Keratinocyte (primary cell): ENCODE data around the gene SHC3. TPM values are rescaled to one million over a fixed set of nuclear protein-coding genes. Genes with fewer than 3 reads are reported as not detected.
A peak's percentile ranks its signal among the peaks of the same experiment; 100 is the strongest.

Source experiments
- DNase-seq: peaks from one replicate; pipeline ENCODE4 v3.0.0-alpha.2; 2011; ENCODE audit warnings: low read depth, missing footprints, low spot score
- FAIRE-seq: peaks from 2 replicates; lab custom pipeline; 2011; peaks lifted over from hg19 to GRCh38; lab: Jason Lieb, UNC
- H2AFZ ChIP-seq: 2 replicates; pipeline ENCODE4 v1.6.0; 2012; ENCODE audit warnings: low read length, control low read depth, inconsistent platforms; ENCODE audit not compliant: control insufficient read depth
- H3K27ac ChIP-seq: 2 replicates; pipeline ENCODE4 v1.5.1; 2011; ENCODE audit warnings: low read length; ENCODE audit not compliant: control insufficient read depth, insufficient read depth
- H3K27me3 ChIP-seq: 3 replicates; pipeline ENCODE4 v1.6.0; 2011; ENCODE audit warnings: low read length; ENCODE audit not compliant: control insufficient read depth, insufficient read depth; ENCODE audit errors: extremely low read depth
- H3K36me3 ChIP-seq, 2 experiments: 2 replicates in 1 of 2; 3 replicates in 1 of 2; pipeline ENCODE4 v1.5.1; 2011; ENCODE audit warnings: low read length in 2 of 2, mild to moderate bottlenecking in 1 of 2; ENCODE audit not compliant: control insufficient read depth in 2 of 2, insufficient read depth in 2 of 2; ENCODE audit errors: extremely low read depth in 1 of 2
- H3K4me1 ChIP-seq: 3 replicates; pipeline ENCODE4 v1.5.1; 2011; ENCODE audit warnings: low read length; ENCODE audit not compliant: control insufficient read depth, insufficient read depth; ENCODE audit errors: extremely low read depth
- H3K4me2 ChIP-seq: 3 replicates; pipeline ENCODE4 v1.6.0; 2011; ENCODE audit warnings: low read depth, low read length; ENCODE audit not compliant: control insufficient read depth, insufficient read depth; ENCODE audit errors: extremely low read depth
- H3K4me3 ChIP-seq, 3 experiments: fragments of 200-600 bp in 1 of 3; sonication (generic) in 1 of 3; 2 replicates in 2 of 3; 3 replicates in 1 of 3; pipeline ENCODE4 v1.5.1; 2011 to 2016; ENCODE audit warnings: low read length in 3 of 3, mild to moderate bottlenecking in 3 of 3, control low read depth in 2 of 3, inconsistent platforms in 1 of 3, low read depth in 1 of 3, mixed read lengths in 1 of 3, mixed run types in 1 of 3, moderate library complexity in 1 of 3; ENCODE audit not compliant: control insufficient read depth in 2 of 3, insufficient read depth in 2 of 3; ENCODE audit errors: extremely low read depth in 1 of 3
- H3K79me2 ChIP-seq: 2 replicates; pipeline ENCODE4 v1.6.0; 2012; ENCODE audit warnings: low read length; ENCODE audit not compliant: control insufficient read depth, insufficient read depth
- H3K9ac ChIP-seq: 3 replicates; pipeline ENCODE4 v1.6.0; 2011; ENCODE audit warnings: low read length; ENCODE audit not compliant: control insufficient read depth, insufficient read depth; ENCODE audit errors: extremely low read depth
- H3K9me1 ChIP-seq: 3 replicates; pipeline ENCODE4 v1.6.0; 2011; ENCODE audit warnings: low read length; ENCODE audit not compliant: control insufficient read depth, insufficient read depth; ENCODE audit errors: extremely low read depth
- H3K9me3 ChIP-seq: 2 replicates; pipeline ENCODE4 v1.5.1; 2012; ENCODE audit warnings: low read depth, low read length; ENCODE audit not compliant: control insufficient read depth
- H4K20me1 ChIP-seq: 3 replicates; pipeline ENCODE4 v1.6.0; 2011; ENCODE audit warnings: low read length; ENCODE audit not compliant: control insufficient read depth, insufficient read depth; ENCODE audit errors: extremely low read depth
- CTCF ChIP-seq, 3 experiments: IDR thresholded peaks in 1 of 3; conservative IDR thresholded peaks in 1 of 3; optimal IDR thresholded peaks in 1 of 3; 2 replicates in 2 of 3; 3 replicates in 1 of 3; pipeline versions ENCODE3 to v1.5.1; 2011; ENCODE audit warnings: low read length in 3 of 3, mild to moderate bottlenecking in 3 of 3, moderate library complexity in 2 of 3, control low read depth in 1 of 3, inconsistent platforms in 1 of 3; ENCODE audit not compliant: insufficient read depth in 2 of 3; ENCODE audit errors: extremely low read depth in 1 of 3
- EZH2 ChIP-seq: IDR thresholded peaks from one replicate; pipeline ENCODE4 v1.6.1; 2012; ENCODE audit warnings: inconsistent platforms, mild to moderate bottlenecking, low read length, moderate library complexity
- dilution Hi-C: fragments of 300-500 bp; cut with MboI; formaldehyde crosslinking; loops from one replicate; pipeline ENCODE4 v1.7.0; 2020; ENCODE audit warnings: low sequenced_read_pairs; ENCODE audit not compliant: extremely low pct_ligation_motif_present
- polyA plus RNA-seq, 5 experiments: library from polyadenylated mRNA; depleted of rRNA in 3 of 5; stranded (reverse) in 3 of 5; stranded (forward) in 1 of 5; unstranded in 1 of 5; fragments of >200 nt; gene quantifications; 1 replicate in 1 of 5; 2 replicates in 3 of 5; 3 replicates in 1 of 5; pipeline versions ENCODE4 v1.2.1 to v1.2.3, GENCODE V29; 2011 to 2012; ENCODE audit warnings: missing spikeins in 2 of 5, low read depth in 1 of 5, low replicate concordance in 1 of 5

Gene SHC3
- polyA plus RNA-seq, 1 donor (not counting 4 experiments of a cell fraction or from before 2014, with no cell fraction given): 0.03 TPM

- H3K79me2 ChIP-seq: no peaks in the 10 kb centered on the region
- H3K4me3 ChIP-seq: peak overlapping the region in 1 of 3 experiments; percentile 68
Measured at GRCh38 chr9:89178830-89179539, 367 bp upstream of the SHC3 start.

GRCh38 chr9:89177012-89177943 is 1.3 kb downstream of the SHC3 start:
- dilution Hi-C loops: no loop called here
- Histone ChIP-seq H3K9me1 (no peaks in the 10 kb centered on the region), H3K4me1 (peaks cover 16% of the 10 kb centered on the region), H2AFZ (no peak overlapping the region), H3K79me2 (no peaks in the 10 kb centered on the region), H4K20me1 (no peaks in the 10 kb centered on the region), H3K9ac (no peak overlapping the region), H3K27me3 (peaks cover 22% of the 10 kb centered on the region), H3K36me3 (no peaks in the 10 kb centered on the region), H3K9me3 (no peaks in the 10 kb centered on the region), H3K4me3 (peak overlapping the region in 1 of 3 experiments; percentile 17), H3K27ac (no peak overlapping the region), H3K4me2 (peak overlapping the region; percentile 20)
- DNase-seq: no peak
- TF ChIP-seq EZH2: peak; percentile 85
- no peak for TF ChIP-seq CTCF (optimal IDR thresholded peaks at IDR 0.05 in 1 of 3, IDR thresholded peaks at IDR 0.05 in 1 of 3, conservative IDR thresholded peaks at IDR 0.05 in 1 of 3; ENCODE audit: extremely low read depth in 1 of 3, insufficient read depth in 2 of 3, low read length in 3 of 3)
- no peak for FAIRE-seq

More at GRCh38 chr9:89178830-89179539, 367 bp upstream of the SHC3 start:
- DNase-seq: no peak
- dilution Hi-C loops: no loop called here
- no peaks in the 10 kb centered on the region for H4K20me1 ChIP-seq
- H3K27ac ChIP-seq: no peak overlapping the region
- peak overlapping the region; percentile 74 for H3K4me2 ChIP-seq
- no peaks in the 10 kb centered on the region for H3K36me3 ChIP-seq
- H3K9me1 ChIP-seq: no peaks in the 10 kb centered on the region
- H3K4me1 ChIP-seq: peaks cover 16% of the 10 kb centered on the region
- H3K27me3 ChIP-seq: peaks cover 22% of the 10 kb centered on the region
- H3K9me3 ChIP-seq: no peaks in the 10 kb centered on the region
- TF ChIP-seq EZH2 (no peak), CTCF (optimal IDR thresholded peaks at IDR 0.05 in 1 of 3, IDR thresholded peaks at IDR 0.05 in 1 of 3, conservative IDR thresholded peaks at IDR 0.05 in 1 of 3; ENCODE audit: extremely low read depth in 1 of 3, insufficient read depth in 2 of 3, low read length in 3 of 3) (no peak)
- H2AFZ ChIP-seq: no peak overlapping the region
- H3K9ac ChIP-seq: no peak overlapping the region
- FAIRE-seq: no peak
